ENCODE measurements around the gene ITPK1.

GRCh38 chr14:93059260-93059659, 56.5 kb downstream of the ITPK1 start:
- TF ChIP-seq POLR2AphosphoS5 (IDR thresholded peaks at IDR 0.05; ENCODE audit: low read depth, low read length) (no peak), REST (IDR thresholded peaks at IDR 0.05; ENCODE audit: insufficient read depth in 1 of 2, low read depth in 2 of 2, low read length in 2 of 2) (no peak)

Measured in PFSK-1 (cell line).